GM21619 (cell line): ENCODE measurements around the gene SH3RF3.
"Not testable (repeated sequence)": the region's sequence is repeated elsewhere in the genome, so short reads cannot be mapped to it uniquely, and the experiment has no call there.

Source experiments
- ATAC-seq: cut with Tn5 transposase; IDR thresholded peaks from one replicate; pipeline ENCODE4 v1.9.1; 2021; ENCODE audit not compliant: unreplicated experiment

Gene SH3RF3

DNA sequence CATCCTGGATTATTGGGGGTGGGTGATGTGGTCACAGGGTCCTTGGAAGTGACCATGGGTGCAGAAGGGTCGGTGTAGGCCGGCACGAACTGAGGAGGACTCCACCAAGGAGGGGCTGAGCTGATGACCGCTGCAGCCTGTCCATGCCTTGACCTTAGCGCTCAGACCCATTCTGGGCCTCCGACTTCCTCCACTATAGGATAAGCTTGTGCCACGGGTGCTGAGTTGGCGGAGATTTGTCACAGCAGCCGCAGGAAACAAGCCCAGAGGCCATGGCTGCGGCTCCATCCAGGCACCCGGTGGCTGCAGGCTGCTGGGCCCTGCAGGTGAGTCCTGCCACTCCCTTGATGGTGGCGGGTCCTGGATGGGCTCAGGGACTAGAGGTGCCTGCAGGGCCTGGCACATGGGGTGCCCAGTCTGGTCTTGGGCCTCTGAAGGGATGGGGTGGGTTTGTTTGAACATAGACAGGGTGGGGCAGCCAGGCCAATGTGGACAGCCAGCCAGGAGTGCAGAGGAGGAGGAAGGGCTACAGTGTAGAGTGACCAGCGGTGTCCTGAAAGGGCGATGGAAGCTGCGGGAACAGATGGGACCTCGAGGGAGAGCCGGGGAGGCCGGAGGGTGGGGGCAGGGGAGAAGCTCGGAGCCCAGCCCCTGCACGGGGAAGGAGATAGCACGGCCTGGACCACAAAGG is 400.0 kb downstream of the SH3RF3 start:
- no peak for ATAC-seq

DNA sequence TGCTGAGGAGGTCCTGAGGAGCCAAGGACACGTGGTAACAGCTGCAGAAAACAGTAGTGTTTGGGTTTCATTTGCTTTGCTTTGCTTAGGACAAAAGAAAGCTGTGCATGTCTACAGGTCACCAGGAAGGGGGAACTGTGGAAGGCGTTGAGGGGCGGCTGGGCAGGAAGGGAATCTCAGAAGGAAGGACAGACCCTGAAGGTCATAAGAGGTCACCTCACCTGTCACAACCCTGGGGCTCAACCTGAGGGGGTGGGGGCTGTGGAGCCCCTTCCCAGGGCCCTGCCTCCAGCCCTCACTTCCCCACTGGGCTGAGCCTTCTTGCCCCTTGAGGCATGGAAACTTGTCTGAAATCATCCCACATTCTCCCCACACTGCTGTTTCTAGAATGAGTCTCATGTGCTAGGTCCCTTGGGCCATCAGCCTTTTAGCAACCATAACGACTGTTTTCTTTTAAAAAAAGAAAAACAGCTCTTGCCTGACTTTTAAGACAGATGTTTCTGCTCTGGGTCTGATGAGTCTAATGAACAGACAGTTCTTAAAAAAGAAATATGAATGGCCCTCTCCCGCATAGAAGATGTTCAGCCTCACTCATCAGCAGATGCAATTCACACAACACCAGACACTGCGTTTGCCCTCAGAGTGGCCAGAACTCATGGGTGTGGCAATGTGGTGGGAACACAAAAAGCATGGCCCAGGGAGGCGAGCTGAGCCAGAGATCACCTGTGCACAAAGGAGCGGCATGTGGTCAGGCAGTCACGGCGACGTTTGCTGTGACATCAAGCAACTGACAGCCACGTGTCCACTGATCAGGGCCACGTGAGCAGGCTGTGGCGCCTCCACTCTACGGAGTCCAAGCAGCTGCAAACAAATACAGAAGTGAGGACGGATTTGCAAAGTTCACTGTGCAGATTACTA is 400.8 kb downstream of the SH3RF3 start:
- no peak for ATAC-seq

- ATAC-seq = no peak
Measured at GRCh38 chr2:109530712-109531111, 401.7 kb downstream of the SH3RF3 start.

DNA sequence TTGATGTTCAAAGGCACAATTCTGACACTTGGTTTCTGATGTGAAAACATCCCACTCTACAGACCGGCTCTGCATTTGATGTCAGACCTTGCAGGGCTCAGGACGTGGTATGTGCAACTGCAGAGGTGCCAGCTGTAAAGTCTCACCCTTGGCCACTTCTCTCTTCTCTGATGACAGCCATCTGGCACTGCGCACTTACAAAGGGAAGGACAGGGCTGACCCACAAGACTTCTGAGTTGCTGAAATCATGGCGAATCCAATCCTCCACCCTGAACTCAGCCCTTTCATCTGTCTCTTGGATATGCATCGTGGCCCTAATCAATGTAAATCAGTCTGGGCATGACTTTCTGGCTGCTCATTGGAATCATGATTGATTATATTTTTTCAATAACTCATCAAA is 402.2 kb downstream of the SH3RF3 start:
- no peak for ATAC-seq

DNA sequence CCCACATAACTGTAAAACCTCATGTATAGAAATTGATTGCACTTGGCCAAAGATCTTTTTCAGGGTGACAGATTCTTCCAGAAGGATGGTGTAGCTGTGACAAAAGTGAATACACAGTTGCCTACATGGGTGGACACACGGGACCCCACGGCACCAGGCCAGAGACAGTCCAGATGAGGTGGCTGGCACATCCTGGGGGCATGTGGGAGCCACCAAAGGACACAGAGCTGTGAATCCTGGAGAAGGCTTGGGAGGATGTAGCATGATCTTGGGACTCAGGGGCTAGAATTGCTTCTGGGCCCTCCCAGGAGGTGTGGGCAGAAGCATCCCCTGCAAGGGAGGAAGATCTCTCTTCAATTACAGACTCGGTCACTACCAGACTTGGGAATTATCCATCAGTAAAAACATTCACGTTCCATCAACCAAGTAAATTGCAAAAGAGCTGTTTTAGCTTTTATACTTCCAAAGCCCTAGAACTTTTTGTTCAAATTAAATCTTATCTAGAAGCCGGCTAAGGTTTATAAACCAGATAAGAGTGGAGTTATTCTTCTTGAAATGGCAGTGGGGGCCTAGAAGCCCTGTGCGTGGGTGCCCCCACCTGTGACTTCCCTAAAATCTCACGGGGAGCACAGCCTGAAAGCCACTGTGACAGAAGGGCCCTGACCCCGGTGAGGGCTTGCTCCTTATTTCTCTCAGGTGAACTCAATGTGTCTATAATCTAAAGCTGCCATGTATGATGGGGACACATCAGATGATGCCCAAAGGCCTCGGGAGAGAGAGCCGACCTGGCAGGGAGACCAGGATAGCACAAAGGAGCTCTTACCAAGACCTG is 403.1 kb downstream of the SH3RF3 start:
- no peak for ATAC-seq

DNA sequence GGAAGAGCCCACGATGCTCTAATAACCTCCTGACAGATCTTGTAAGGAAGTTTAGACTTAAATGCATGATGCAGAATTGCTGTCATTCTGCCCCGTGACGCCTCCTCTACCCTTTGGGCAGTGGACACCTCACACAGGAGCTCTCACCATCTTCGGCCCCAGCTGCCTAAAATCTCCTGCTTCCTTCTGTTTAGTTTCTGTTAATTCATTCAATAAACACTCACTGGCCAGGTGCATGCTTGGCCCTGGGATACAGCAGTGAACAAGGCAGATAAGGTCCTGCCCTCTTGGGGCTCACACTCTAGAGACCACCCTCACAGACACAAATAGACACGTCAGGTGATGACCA is 403.7 kb downstream of the SH3RF3 start:
- no peak for ATAC-seq

DNA sequence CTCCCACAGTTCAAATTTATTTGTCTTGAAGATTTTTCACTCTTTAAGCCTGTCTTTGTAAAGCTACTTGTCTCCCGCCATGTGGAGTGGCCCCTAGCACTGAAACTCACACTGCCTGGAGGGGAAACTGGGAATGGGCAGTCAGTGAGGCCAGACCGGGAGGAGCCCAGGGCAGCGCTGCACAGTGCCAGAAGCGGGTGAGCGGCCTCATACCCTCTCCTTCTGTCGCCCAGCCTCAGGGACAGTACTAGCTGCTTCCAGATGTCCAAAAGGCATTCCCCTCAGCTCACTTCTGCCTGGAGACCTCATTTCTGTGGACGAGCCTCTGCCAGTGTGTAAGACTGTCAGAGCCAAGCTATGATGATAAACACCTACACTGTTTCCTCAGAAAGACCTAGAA is 404.8 kb downstream of the SH3RF3 start:
- ATAC-seq = no peak

GRCh38 chr2:109535217-109535946 is 406.4 kb downstream of the SH3RF3 start:
- ATAC-seq = no peak

- ATAC-seq = not testable (repeated sequence)
Measured at GRCh38 chr2:109536556-109536955, 407.6 kb downstream of the SH3RF3 start.

DNA sequence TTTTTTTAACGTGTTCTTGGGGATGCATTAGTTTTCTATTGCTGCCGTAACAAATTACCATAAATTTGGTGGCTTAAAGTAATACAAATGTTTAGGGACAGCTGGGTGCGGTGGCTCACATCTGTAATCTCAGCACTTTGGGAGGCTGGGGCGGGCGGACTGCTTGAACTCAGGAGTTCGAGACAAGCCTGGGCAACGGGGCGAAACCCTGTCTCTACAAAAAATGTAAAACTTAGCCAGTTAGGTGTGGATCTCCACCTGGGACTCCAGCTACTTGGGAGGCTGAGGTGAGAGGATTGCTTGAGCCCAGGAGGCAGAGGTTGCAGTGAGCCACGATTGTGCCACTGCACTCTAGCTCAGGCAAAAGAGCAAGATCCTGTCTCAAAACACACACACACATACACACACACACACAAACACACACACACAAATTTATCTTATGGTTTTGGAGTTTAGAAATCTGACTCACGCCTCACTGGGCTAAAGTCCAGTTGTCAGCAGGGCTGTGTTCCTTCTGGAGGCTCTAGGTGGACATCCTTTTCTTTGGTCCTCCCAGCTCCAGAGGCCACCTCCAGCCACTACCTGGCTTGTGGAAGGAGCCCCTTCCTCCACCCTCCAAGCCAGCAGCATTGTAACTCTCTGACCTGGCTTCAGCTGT is 408.7 kb downstream of the SH3RF3 start:
- no peak for ATAC-seq

- no peak for ATAC-seq
Measured at GRCh38 chr2:109538546-109538945, 409.5 kb downstream of the SH3RF3 start.

- no peak for ATAC-seq
Measured at GRCh38 chr2:109542384-109542783, 413.4 kb downstream of the SH3RF3 start.

GRCh38 chr2:109545828-109546713 is 417.1 kb downstream of the SH3RF3 start:
- peak; percentile 86 for ATAC-seq

- no peak for ATAC-seq
Measured at GRCh38 chr2:109547280-109547679, 418.3 kb downstream of the SH3RF3 start.

DNA sequence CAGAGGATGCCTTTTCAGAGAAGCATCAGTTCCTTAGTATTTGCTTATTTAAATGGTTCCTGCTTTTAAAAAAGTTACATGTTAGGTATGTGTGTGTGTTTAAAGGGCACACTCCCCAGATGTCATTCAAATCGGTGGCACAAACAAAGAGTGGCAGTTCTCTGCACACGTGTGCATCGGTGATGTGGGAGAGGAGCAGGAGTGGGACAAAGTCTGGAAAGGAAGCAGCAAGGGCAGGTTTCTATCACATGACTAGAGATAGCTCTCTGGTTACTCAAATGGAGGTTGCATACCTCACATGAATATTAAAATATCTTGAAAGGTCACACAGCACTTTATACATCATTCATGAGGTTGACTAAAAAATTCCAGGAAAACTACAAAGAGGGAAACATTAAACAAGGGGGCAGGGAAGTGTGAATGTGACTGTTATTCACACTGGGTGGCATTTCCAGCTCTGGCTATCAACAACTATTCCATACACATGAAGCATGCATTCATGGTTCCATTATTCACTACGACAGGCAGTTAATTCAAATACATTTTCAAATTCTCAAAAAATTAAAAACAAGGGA is 420.1 kb downstream of the SH3RF3 start:
- ATAC-seq = no peak
